Activated CD4-positive, alpha-beta T cell treated with anti-CD3 and anti-CD28 coated beads, Interleukin-2, amount 10 ng/mL, durations not matched to agents 7 days and 5 days (primary cell): ENCODE measurements around the gene NLRP11. TPM values are rescaled to one million over a fixed set of nuclear protein-coding genes. Genes with fewer than 3 reads are reported as not detected.

Source experiments
- CTCF ChIA-PET: fragments of 350-600 bp; sonication (Branson Sonifier 250); formaldehyde crosslinking; loops from one replicate; lab custom pipeline; 2021; ENCODE audit warnings: antibody characterized with exemption; lab: Charles Lee
- POLR2A ChIA-PET: fragments of 350-600 bp; sonication (Branson Sonifier 250); formaldehyde crosslinking; loops from one replicate; lab custom pipeline; 2021; ENCODE audit warnings: antibody characterized with exemption; lab: Charles Lee
- DNase-seq: peaks from one replicate; pipeline ENCODE4 v3.0.0-alpha.2; 2020
- H3K27ac Mint-ChIP-seq: one replicate; pipeline ENCODE4 v1.8.0; 2021; ENCODE audit warnings: mild to moderate bottlenecking, moderate library complexity, mixed read lengths
- H3K27me3 Mint-ChIP-seq: one replicate; pipeline ENCODE4 v1.8.0; 2021; ENCODE audit warnings: mixed read lengths
- H3K36me3 Mint-ChIP-seq: one replicate; pipeline ENCODE4 v1.8.0; 2021; ENCODE audit warnings: low read depth, mixed read lengths
- H3K4me1 Mint-ChIP-seq: one replicate; pipeline ENCODE4 v1.8.0; 2021; ENCODE audit warnings: mixed read lengths
- H3K4me3 Mint-ChIP-seq: one replicate; pipeline ENCODE4 v1.8.0; 2021; ENCODE audit warnings: mild to moderate bottlenecking, moderate library complexity, mixed read lengths
- H3K9me3 Mint-ChIP-seq: one replicate; pipeline ENCODE4 v1.8.0; 2021; ENCODE audit warnings: mixed read lengths
- total RNA-seq, 2 experiments: library from RNA; stranded (reverse); gene quantifications; one replicate each; pipeline ENCODE4 v1.2.3, GENCODE V29; 2021

The NLRP11 gene
- total RNA-seq, result not detected

DNA sequence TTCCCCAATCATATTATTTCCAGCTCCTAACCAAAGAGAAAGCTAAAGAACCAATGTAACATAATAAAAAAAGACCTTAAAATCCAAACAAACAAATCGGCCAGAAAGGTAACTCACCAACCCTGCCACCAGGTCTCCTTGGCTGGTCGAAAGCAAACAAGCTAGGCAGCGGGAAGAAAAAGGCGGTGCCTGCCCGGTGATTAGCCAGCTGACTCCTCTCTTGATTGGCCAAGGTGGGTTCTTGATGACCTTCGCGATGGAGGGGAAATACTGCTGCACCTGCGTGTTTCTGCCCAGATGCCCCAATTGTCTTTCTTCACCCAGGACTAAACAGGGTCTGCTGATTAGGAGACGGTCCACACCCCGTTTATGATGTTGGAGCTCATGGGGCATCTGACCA is at the start of gene NLRP11:
Gene NLRP11, minus strand, starts transcription at position 154 of the 400 bp plus-strand sequence. CDS start 13,825 bp downstream, outside the sequence.
- no peak within 1 kb of the TSS for H3K27ac Mint-ChIP-seq
- ChIA-PET CTCF (no interaction called here), POLR2A (no interaction called here)
- H3K4me1 Mint-ChIP-seq, result no peaks in the 10 kb centered on the region
- no peak within 1 kb of the TSS for H3K4me3 Mint-ChIP-seq
- DNase-seq, result no peak
- H3K9me3 Mint-ChIP-seq, result peaks cover 12% of the 10 kb centered on the region
- H3K27me3 Mint-ChIP-seq, result no peaks in the 10 kb centered on the region
- no peaks in the 10 kb centered on the region for H3K36me3 Mint-ChIP-seq

DNA sequence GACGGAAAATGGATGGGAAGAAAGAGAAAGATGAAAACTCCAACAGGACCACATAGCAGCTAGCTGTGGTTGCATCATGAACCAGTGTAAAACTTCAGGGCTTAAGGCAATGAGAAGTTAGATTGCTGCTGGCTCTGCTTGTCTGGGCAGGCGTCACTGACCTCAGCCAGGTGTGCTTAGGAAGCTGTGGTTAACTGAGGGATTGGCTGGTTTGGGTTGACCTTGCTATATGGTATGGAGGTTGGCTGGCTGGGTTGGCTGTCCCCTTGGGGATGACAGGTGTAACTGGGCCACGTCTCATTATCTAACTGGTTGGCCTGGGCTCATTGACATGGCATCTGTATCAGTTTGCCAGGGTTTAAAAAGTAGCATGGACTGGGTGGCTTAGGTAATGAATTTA is 45.4 kb upstream of the NLRP11 start:
- DNase-seq, result no peak
- H3K27ac Mint-ChIP-seq, result no peak overlapping the region
- ChIA-PET POLR2A (no interaction called here), CTCF (no interaction called here)
- H3K4me3 Mint-ChIP-seq, result no peak overlapping the region
- no peaks in the 10 kb centered on the region for H3K27me3 Mint-ChIP-seq
- peaks cover 15% of the 10 kb centered on the region for H3K9me3 Mint-ChIP-seq
- no peaks in the 10 kb centered on the region for H3K4me1 Mint-ChIP-seq
- H3K36me3 Mint-ChIP-seq, result no peaks in the 10 kb centered on the region

DNA sequence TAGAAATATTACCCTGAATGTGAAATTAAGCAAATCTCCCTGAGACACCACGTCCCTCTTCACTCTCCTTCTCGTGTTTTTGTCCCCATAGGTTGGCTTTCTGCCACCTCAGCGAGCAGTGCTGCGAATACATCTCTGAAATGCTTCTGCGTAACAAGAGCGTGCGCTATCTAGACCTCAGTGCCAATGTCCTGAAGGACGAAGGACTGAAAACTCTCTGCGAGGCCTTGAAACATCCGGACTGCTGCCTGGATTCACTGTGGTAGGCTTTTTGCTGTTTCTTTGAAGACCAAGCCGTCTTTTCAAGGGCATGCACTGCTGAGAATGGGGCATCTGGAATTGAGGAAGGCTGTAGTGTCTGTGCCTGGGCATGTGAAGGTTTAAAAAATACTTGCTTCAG is 38.9 kb upstream of the NLRP11 start:
- H3K27me3 Mint-ChIP-seq, result no peaks in the 10 kb centered on the region
- ChIA-PET CTCF (no interaction called here), POLR2A (no interaction called here)
- no peak for DNase-seq
- no peak overlapping the region for H3K4me3 Mint-ChIP-seq
- no peaks in the 10 kb centered on the region for H3K4me1 Mint-ChIP-seq
- H3K9me3 Mint-ChIP-seq, result peaks cover 34% of the 10 kb centered on the region
- H3K36me3 Mint-ChIP-seq, result no peaks in the 10 kb centered on the region
- H3K27ac Mint-ChIP-seq, result no peak overlapping the region

DNA sequence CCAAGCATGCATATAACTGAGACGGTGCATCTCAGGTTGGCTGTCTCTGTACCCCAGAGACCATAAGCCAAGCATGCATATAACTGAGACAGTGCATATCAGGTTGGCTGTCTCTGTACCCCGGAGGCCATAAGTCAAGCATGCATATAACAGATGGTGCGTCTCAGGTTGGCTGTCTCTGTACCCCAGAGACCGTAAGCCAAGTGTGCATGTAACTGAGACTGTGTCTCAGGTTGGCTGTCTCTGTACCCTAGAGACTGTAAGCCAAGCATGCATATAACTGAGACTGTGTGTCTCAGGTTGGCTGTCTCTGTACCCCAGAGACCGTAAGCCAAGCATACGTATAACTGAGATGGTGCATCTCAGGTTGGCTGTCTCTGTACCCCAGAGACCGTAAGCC is 35.3 kb upstream of the NLRP11 start:
- ChIA-PET POLR2A (no interaction called here), CTCF (no interaction called here)
- H3K36me3 Mint-ChIP-seq, result no peaks in the 10 kb centered on the region
- H3K4me3 Mint-ChIP-seq, result no peak overlapping the region
- H3K27ac Mint-ChIP-seq, result no peak overlapping the region
- H3K9me3 Mint-ChIP-seq, result peaks cover 36% of the 10 kb centered on the region
- no peaks in the 10 kb centered on the region for H3K4me1 Mint-ChIP-seq
- H3K27me3 Mint-ChIP-seq, result no peaks in the 10 kb centered on the region
- DNase-seq, result no peak

DNA sequence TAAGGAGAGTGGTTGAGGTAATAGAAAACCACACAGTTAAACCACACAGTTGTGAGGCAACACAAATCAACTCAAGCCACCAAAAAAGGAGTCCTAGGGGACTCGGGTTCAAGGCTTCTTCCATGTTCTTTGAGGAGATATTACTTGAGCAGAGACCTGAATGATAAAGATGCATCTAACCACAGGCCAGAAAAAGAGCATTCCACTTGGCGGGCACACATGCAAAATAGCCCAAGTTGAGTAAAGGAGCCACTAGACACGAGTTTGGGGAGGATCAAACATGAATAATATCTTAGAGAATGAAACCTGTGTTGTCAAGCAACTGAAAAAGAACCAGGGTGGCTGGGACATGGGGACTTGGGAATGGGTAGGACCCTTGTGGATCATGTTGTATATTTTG is 34.7 kb upstream of the NLRP11 start:
- Mint-ChIP-seq H3K4me1 (no peaks in the 10 kb centered on the region), H3K27ac (no peak overlapping the region), H3K9me3 (peaks cover 38% of the 10 kb centered on the region), H3K27me3 (no peaks in the 10 kb centered on the region), H3K36me3 (no peaks in the 10 kb centered on the region), H3K4me3 (no peak overlapping the region)
- no peak for DNase-seq
- POLR2A ChIA-PET, result no interaction called here
- CTCF ChIA-PET, result no interaction called here

DNA sequence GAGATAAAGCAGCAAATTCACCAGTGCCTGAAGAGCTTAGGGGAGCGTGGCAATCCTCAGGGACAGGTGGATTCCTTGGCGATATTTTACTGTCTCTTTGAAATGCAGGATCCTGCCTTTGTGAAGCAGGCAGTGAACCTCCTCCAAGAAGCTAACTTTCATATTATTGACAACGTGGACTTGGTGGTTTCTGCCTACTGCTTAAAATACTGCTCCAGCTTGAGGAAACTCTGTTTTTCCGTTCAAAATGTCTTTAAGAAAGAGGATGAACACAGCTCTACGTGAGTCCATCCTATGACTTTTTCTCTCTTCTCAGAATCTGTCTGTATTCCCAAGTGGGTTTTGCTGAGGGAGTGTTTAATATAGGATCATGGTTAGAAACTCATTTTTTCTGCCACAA is 27.2 kb upstream of the NLRP11 start:
- Mint-ChIP-seq H3K27ac (no peak overlapping the region), H3K36me3 (no peaks in the 10 kb centered on the region), H3K4me1 (no peaks in the 10 kb centered on the region), H3K4me3 (no peak overlapping the region), H3K27me3 (no peaks in the 10 kb centered on the region), H3K9me3 (peaks cover 15% of the 10 kb centered on the region)
- no peak for DNase-seq
- CTCF ChIA-PET, result no interaction called here
- POLR2A ChIA-PET, result no interaction called here

DNA sequence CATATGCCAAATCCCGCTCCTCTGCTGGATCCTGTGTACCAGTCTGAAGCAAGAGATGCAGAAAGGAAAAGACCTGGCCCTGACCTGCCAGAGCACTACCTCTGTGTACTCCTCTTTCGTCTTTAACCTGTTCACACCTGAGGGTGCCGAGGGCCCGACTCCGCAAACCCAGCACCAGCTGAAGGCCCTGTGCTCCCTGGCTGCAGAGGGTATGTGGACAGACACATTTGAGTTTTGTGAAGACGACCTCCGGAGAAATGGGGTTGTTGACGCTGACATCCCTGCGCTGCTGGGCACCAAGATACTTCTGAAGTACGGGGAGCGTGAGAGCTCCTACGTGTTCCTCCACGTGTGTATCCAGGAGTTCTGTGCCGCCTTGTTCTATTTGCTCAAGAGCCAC is 26.6 kb upstream of the NLRP11 start:
- H3K27me3 Mint-ChIP-seq, result no peaks in the 10 kb centered on the region
- H3K27ac Mint-ChIP-seq, result no peak overlapping the region
- CTCF ChIA-PET, result no interaction called here
- no peaks in the 10 kb centered on the region for H3K36me3 Mint-ChIP-seq
- H3K4me1 Mint-ChIP-seq, result no peaks in the 10 kb centered on the region
- peaks cover 19% of the 10 kb centered on the region for H3K9me3 Mint-ChIP-seq
- H3K4me3 Mint-ChIP-seq, result no peak overlapping the region
- POLR2A ChIA-PET, result no interaction called here
- no peak for DNase-seq

DNA sequence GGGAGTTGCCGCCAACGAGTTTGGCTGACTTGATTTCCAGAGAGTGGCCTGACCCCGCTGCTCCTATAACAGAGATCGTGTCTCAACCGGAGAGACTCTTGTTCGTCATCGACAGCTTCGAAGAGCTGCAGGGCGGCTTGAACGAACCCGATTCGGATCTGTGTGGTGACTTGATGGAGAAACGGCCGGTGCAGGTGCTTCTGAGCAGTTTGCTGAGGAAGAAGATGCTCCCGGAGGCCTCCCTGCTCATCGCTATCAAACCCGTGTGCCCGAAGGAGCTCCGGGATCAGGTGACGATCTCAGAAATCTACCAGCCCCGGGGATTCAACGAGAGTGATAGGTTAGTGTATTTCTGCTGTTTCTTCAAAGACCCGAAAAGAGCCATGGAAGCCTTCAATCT is 26.2 kb upstream of the NLRP11 start:
- Mint-ChIP-seq H3K9me3 (peaks cover 23% of the 10 kb centered on the region), H3K27me3 (no peaks in the 10 kb centered on the region), H3K4me1 (no peaks in the 10 kb centered on the region), H3K36me3 (no peaks in the 10 kb centered on the region), H3K27ac (no peak overlapping the region), H3K4me3 (no peak overlapping the region)
- POLR2A ChIA-PET, result no interaction called here
- CTCF ChIA-PET, result interaction anchor here (0.6 kb wide), 1 partner anchor 15 kb away, joined by 3 read pairs; no protein-coding TSS in a partner anchor
- no peak for DNase-seq

DNA sequence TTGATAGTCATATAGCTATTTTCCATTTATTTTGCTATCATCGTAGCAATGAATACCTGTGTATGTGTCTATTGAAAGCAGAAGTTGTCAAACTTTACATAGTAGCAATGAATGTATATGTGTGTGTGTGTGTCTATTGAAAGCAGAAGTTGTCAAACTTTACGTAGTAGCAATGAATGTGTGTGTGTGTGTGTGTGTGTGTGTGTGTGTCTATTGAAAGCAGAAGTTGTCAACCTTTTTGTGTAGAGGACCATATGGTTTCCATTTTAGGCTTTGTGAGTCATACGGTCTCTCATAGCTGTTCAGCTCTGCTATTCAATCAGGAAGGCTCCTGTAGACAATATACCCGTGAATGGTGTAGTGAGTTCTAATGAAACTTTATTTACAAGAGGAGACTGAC is 25.4 kb upstream of the NLRP11 start:
- H3K9me3 Mint-ChIP-seq, result peaks cover 24% of the 10 kb centered on the region
- CTCF ChIA-PET, result no interaction called here
- H3K27ac Mint-ChIP-seq, result no peak overlapping the region
- POLR2A ChIA-PET, result no interaction called here
- H3K4me3 Mint-ChIP-seq, result no peak overlapping the region
- no peaks in the 10 kb centered on the region for H3K27me3 Mint-ChIP-seq
- no peak for DNase-seq
- H3K4me1 Mint-ChIP-seq, result no peaks in the 10 kb centered on the region
- H3K36me3 Mint-ChIP-seq, result no peaks in the 10 kb centered on the region

DNA sequence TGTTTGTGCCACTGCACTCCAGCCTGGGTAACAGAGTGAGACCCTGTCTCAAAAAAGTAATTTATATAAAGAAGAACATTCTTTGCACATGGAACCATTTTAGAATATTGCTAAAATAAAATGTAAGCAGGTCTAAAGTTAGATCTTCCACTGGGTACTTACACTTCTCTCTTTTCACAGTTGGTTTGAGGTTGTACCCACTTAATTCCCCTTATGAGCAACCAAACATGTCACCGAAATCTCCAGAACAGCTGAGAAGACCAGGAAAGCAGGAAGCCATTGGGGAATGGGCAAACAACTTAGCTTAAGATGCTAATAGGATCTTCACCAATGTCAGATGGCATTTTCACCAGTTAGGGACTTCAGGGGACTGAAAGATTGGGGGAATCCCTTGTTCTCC is 23.4 kb upstream of the NLRP11 start:
- CTCF ChIA-PET, result no interaction called here
- no peak for DNase-seq
- H3K9me3 Mint-ChIP-seq, result peaks cover 22% of the 10 kb centered on the region
- POLR2A ChIA-PET, result no interaction called here
- H3K27ac Mint-ChIP-seq, result no peak overlapping the region
- no peaks in the 10 kb centered on the region for H3K27me3 Mint-ChIP-seq
- H3K36me3 Mint-ChIP-seq, result peaks cover 2% of the 10 kb centered on the region
- no peak overlapping the region for H3K4me3 Mint-ChIP-seq
- H3K4me1 Mint-ChIP-seq, result no peaks in the 10 kb centered on the region

DNA sequence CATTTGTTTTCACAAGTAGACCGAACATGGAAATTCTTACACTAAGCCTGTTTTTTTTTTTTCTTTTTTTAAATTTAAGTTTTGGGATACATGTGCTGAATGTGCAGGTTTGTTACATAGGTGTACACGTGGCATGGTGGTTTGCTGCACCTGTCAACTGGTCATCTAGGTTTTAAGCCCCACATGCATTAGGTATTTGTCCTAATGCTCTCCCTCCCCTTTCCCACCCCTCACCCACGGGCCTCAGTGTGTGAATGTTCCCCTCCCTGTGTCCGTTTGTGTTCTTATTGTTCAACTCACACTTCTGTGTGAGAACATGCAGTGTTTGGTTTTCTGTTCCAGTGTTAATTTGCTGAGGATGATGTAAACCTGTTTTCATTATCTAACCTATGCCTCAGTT is 7.1 kb upstream of the NLRP11 start:
- H3K27me3 Mint-ChIP-seq, result no peaks in the 10 kb centered on the region
- H3K4me3 Mint-ChIP-seq, result no peak overlapping the region
- H3K4me1 Mint-ChIP-seq, result no peaks in the 10 kb centered on the region
- H3K36me3 Mint-ChIP-seq, result no peaks in the 10 kb centered on the region
- ChIA-PET POLR2A (no interaction called here), CTCF (no interaction called here)
- H3K9me3 Mint-ChIP-seq, result peaks cover 19% of the 10 kb centered on the region
- DNase-seq, result no peak
- H3K27ac Mint-ChIP-seq, result no peak overlapping the region

DNA sequence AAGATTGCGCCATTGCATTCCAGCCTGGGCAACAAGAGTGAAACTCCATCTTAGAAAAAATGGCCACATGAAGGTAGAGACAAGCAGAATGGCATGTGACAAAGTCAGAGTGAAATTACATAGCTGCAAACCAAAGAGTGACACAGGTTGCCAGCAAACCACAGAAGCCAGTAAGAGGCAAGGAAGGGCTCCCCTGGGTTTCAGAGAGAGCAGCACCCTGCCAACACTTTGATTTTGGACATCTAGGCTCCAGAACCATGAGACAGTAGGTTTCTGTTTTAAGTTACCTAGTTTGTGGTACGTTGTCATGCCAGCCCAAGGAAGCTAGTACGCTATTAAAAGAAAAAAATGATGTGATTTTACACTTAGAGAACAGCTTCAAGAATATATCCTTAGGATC is 6.5 kb upstream of the NLRP11 start:
- H3K36me3 Mint-ChIP-seq, result no peaks in the 10 kb centered on the region
- no peak for DNase-seq
- ChIA-PET POLR2A (no interaction called here), CTCF (interaction anchor here (0.6 kb wide), 1 partner anchor 487 kb away, joined by 3 read pairs; no protein-coding TSS in a partner anchor)
- H3K27me3 Mint-ChIP-seq, result no peaks in the 10 kb centered on the region
- H3K27ac Mint-ChIP-seq, result no peak overlapping the region
- no peaks in the 10 kb centered on the region for H3K4me1 Mint-ChIP-seq
- no peak overlapping the region for H3K4me3 Mint-ChIP-seq
- peaks cover 17% of the 10 kb centered on the region for H3K9me3 Mint-ChIP-seq

DNA sequence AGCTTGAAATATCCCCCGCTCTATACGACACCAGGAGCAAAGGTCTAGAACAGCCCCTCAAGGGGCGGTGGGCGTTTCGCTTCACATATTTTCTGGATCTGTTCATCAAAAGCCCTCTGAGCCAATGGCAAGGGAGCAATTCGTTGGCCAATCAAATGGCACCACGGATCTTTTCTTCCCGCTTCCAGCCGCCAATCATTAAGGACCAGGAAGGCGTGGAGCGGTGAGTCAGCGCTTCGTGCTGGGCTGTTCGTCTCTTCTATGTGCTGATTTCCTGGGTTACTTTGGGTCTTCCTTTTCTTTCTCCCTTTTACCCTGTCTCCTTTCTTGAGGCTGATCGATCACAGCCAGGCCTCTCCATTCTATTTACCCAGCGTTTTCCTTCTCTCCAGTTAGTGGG is 4.5 kb upstream of the NLRP11 start, which contains the start of gene NLRP4:
Gene NLRP4, plus strand, starts transcription at position 201 of the 400 bp plus-strand sequence. CDS start 15,541 bp downstream, outside the sequence.
- Mint-ChIP-seq H3K9me3 (peaks cover 11% of the 10 kb centered on the region), H3K36me3 (no peaks in the 10 kb centered on the region), H3K27me3 (no peaks in the 10 kb centered on the region), H3K4me3 (no peak within 1 kb of the TSS), H3K27ac (no peak within 1 kb of the TSS), H3K4me1 (no peaks in the 10 kb centered on the region)
- ChIA-PET POLR2A (no interaction called here), CTCF (no interaction called here)
- no peak for DNase-seq

DNA sequence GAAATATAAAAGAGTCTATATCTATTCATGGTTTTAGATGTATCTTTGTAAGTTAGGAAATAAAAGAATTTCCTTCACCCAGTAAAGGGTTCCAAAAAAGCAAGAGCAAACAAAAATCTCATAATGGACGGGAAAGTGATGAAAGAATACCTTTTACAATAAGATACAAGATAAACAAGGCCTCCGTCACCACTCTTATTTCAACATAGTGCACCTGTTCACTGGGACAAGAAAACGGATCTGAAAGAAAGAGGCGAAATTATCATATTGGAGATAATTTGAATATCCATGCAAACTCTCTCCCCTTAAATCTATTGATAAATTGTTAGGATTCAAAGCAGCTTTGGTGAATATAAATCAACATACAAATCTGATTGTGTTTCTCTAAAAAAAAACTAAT is 877 bp upstream of the NLRP11 start:
- Mint-ChIP-seq H3K27me3 (no peaks in the 10 kb centered on the region), H3K9me3 (peaks cover 15% of the 10 kb centered on the region), H3K4me1 (no peaks in the 10 kb centered on the region), H3K4me3 (no peak overlapping the region), H3K27ac (no peak overlapping the region), H3K36me3 (no peaks in the 10 kb centered on the region)
- CTCF ChIA-PET, result no interaction called here
- no peak for DNase-seq
- POLR2A ChIA-PET, result no interaction called here
